Embryonic facial prominence (tissue), 1 donor: ENCODE data around the gene CDHR2.

Source experiments
- DNase-seq: peaks from one replicate; pipeline ENCODE4 v3.0.0-alpha.2; 2016; ENCODE audit errors: extremely low spot score

The CDHR2 gene

GRCh38 chr5:176529741-176530141, 19.4 kb upstream of the CDHR2 start:
- DNase-seq: no peak

- no peak for DNase-seq
These were observed 18.7 kb upstream of the CDHR2 start for GRCh38 chr5:176530393-176530982.

GRCh38 chr5:176530983-176531901, 17.9 kb upstream of the CDHR2 start:
- DNase-seq: no peak

- no peak for DNase-seq
These were observed 17.1 kb upstream of the CDHR2 start for GRCh38 chr5:176531902-176532493.

- DNase-seq: no peak
These were observed 16.3 kb upstream of the CDHR2 start for GRCh38 chr5:176532795-176533194.

- DNase-seq: no peak
These were observed 15.8 kb upstream of the CDHR2 start for GRCh38 chr5:176533390-176533789.

GRCh38 chr5:176533894-176534611, 15.1 kb upstream of the CDHR2 start:
- DNase-seq: no peak

GRCh38 chr5:176534640-176535039, 14.5 kb upstream of the CDHR2 start:
- no peak for DNase-seq

GRCh38 chr5:176535101-176535663, 14.0 kb upstream of the CDHR2 start:
- DNase-seq: no peak

- no peak for DNase-seq
These were observed 13.4 kb upstream of the CDHR2 start for GRCh38 chr5:176535664-176536131.

GRCh38 chr5:176536132-176536901, 12.8 kb upstream of the CDHR2 start:
- DNase-seq: peak; percentile 58

- DNase-seq: peak; percentile 96
These were observed 12.1 kb upstream of the CDHR2 start, which contains the start of gene RNF44 for GRCh38 chr5:176536902-176537553. TSS of gene RNF44 (minus strand) at chr5:176537402. CDS start at chr5:176532472, 4,930 bp downstream.

- peak; percentile 99 for DNase-seq
These were observed 11.4 kb upstream of the CDHR2 start for GRCh38 chr5:176537554-176538229.

GRCh38 chr5:176538230-176538988, 10.7 kb upstream of the CDHR2 start:
- DNase-seq: no peak

- DNase-seq: no peak
These were observed 10.2 kb upstream of the CDHR2 start for GRCh38 chr5:176538989-176539384.

- no peak for DNase-seq
These were observed 8.7 kb upstream of the CDHR2 start for GRCh38 chr5:176540476-176540899.

- no peak for DNase-seq
These were observed 8.2 kb upstream of the CDHR2 start for GRCh38 chr5:176540956-176541337.

GRCh38 chr5:176541338-176542134, 7.6 kb upstream of the CDHR2 start:
- no peak for DNase-seq
